WTC11 (cell line): ENCODE results near the gene PYGB.

Experiments
- ARID4B ChIP-seq: sonication (generic); formaldehyde crosslinking; IDR thresholded peaks from 2 replicates; pipeline ENCODE4 v1.8.0; 2023; ENCODE audit warnings: missing genetic modification reagents, mild to moderate bottlenecking, borderline replicate concordance
- E2F4 ChIP-seq: sonication (generic); formaldehyde crosslinking; IDR thresholded peaks from 2 replicates; pipeline ENCODE4 v1.8.1; 2022; ENCODE audit warnings: low read depth, mild to moderate bottlenecking, moderate library complexity, missing genetic modification reagents, borderline replicate concordance
- RORB ChIP-seq: fragments of 250-450 bp; sonication (Bioruptor Pico); IDR thresholded peaks from 2 replicates; pipeline ENCODE4 v1.9.0; 2021; ENCODE audit warnings: mild to moderate bottlenecking

DNA sequence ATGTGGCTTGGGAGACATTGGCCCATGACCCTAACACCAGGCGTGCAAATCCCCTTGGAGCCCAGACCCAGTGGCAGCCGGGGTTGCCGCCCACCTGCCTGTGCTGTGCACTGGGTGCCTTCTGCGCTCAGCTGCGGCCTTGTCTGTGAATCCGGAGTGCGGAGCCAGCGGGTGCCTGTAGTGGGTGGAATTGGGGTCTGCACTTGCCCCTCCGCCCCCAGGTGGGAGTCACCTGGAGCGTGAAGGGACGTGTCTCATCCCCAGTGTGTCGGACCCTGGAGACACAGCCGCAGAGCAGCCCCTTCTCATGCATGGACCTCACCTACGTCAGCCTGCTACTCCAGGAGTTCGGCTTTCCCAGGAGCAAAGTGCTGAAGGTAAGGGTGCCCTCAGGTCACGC lies 22.9 kb upstream of the PYGB start:
- TF ChIP-seq RORB (CRISPR knock-in tag) (no peak), E2F4 (CRISPR knock-in tag) (no peak), ARID4B (no peak)
